Daoy (cell line): Measurements from ENCODE around the gene RNF224. TPM values are rescaled to one million over a fixed set of nuclear protein-coding genes. Genes with fewer than 3 reads are reported as not detected.
"Not testable (repeated sequence)": the region's sequence is repeated elsewhere in the genome, so short reads cannot be mapped to it uniquely, and the experiment has no call there.

ENCODE experiments used
- DNase-seq: peaks from one replicate; pipeline ENCODE4 v3.0.0-alpha.2; 2015; ENCODE audit warnings: low read depth
- total RNA-seq: library from RNA; depleted of rRNA; stranded (reverse); fragments of >200 nt; shearing (Covaris generic); gene quantifications from 2 replicates; pipeline ENCODE4 v1.2.3, GENCODE V29; 2014

The RNF224 gene
- total RNA-seq, 1 experiment from 2014 or later, result not detected

DNA sequence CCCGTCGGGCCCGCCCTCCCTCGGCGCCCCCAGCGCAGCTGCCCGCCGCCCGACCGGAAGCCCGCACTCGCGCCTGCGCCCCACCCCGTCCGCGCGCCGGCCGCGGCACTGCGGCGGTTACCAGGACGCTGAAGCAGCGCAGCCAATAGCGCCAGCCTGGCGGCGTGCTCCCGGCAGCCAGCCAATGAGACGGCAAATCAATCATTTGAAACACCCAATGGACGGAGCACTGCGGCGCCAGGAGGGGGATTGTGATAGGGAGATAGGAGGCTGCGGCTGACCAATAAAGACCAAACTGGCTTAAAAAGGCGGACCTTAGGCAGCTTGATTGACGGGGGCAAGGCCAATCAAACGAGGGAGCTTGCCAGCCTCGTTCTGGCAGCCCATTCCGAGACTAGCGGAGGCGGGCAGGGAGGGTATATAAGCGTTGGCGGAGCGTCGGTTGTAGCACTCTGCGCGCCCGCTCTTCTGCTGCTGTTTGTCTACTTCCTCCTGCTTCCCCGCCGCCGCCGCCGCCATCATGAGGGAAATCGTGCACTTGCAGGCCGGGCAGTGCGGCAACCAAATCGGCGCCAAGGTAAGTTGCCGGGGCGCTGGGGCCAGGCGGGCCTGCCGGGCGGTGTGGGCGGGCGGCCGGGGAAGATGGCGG is 13.7 kb downstream of the RNF224 start, which contains the start of gene TUBB4B:
Gene TUBB4B (plus strand): TSS at position 447 of the 649 bp plus-strand sequence. CDS start 74 bp downstream, at position 521.
- peak; percentile 100 for DNase-seq

DNA sequence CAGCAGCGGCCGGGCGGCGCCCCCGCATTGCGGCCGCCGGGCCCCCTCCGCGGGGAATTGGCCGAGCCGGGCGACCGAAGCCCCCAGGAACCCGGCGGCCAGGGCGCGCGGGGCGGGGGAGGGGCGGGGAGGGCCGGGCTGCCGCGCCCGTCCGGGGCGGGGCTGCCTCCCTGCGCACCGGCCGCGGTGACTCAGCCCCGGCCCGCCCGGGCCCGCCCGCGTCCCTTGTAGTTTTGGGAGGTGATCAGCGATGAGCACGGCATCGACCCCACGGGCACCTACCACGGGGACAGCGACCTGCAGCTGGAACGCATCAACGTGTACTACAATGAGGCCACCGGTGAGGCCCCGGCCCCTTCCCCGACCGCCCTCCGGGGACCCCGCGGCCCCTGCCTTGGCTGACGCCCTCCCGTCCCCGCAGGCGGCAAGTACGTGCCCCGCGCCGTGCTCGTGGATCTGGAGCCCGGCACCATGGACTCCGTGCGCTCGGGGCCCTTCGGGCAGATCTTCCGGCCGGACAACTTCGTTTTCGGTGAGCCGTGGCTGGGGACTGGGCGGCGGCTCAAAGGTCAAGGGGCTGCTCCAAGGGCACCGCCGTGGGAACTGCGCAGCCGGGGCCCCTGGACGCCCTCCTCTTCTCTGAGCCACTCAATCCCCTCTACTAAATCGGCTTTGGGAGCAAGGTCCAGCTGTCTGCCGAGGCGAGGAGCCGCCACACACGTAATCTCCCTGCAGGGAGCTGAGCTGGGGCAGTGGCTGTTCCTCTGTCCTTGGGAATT is 14.4 kb downstream of the RNF224 start:
- DNase-seq, result peak; percentile 78

DNA sequence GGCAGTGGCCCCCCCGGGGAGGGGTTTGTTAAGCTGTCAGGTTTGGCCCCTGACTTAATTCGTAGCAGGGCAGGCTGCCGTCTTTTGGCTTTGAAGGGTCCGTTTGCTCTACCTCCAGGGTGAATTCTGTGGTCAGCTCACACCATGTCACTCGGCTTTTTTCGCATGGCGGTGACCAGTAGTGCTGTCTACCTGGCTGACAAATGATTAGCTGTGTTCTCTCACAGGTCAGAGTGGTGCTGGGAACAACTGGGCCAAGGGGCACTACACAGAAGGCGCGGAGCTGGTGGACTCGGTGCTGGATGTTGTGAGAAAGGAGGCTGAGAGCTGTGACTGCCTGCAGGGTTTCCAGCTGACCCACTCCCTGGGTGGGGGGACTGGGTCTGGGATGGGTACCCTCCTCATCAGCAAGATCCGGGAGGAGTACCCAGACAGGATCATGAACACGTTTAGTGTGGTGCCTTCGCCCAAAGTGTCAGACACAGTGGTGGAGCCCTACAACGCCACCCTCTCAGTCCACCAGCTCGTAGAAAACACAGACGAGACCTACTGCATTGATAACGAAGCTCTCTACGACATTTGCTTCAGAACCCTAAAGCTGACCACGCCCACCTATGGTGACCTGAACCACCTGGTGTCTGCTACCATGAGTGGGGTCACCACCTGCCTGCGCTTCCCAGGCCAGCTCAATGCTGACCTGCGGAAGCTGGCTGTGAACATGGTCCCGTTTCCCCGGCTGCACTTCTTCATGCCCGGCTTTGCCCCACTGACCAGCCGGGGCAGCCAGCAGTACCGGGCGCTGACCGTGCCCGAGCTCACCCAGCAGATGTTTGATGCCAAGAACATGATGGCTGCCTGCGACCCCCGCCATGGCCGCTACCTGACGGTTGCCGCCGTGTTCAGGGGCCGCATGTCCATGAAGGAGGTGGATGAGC is 15.2 kb downstream of the RNF224 start:
- DNase-seq, result no peak

DNA sequence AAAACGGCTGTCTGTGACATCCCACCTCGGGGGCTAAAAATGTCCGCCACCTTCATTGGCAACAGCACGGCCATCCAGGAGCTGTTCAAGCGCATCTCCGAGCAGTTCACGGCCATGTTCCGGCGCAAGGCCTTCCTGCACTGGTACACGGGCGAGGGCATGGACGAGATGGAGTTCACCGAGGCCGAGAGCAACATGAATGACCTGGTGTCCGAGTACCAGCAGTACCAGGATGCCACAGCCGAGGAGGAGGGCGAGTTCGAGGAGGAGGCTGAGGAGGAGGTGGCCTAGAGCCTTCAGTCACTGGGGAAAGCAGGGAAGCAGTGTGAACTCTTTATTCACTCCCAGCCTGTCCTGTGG is 15.9 kb downstream of the RNF224 start:
- not testable (repeated sequence) for DNase-seq

DNA sequence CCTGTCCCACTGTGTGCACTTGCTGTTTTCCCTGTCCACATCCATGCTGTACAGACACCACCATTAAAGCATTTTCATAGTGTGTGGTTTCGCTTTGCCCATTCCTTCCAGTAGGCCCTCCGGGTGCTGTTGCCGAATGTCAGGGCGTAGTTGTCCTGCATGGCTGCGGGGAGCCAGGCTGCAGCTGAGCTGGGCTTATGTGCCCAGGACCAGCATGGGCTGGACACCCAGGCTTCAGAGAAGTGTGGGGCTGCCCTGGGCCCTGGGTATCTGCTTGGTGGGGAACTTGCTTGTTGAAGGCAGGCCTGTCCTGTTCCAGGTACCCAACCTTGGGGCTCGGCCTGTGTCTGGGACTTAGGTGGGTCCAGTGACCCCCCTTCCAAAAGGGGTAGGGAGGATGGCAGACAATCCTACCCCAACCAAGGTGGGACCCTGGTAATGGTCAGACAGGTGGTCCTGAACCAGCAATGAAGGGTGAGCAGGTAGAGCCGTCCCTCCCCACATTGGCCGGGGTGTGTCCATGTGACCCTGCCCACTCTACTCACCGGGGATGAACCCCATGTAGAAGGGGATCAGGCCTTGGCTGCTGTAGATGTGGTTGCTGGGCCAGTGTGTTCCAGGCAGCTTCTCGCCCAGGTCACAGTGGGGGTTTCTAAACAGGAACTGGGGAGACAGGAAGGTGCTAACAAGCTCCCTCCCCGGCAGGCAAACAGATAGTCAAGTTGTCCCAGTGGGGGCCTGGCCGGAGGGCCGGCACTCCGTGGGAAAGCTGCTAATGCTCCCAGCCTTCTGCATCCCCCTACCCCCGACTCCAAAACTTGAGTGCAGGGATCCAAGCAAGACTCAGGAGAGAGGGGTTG is 16.6 kb downstream of the RNF224 start:
- DNase-seq, result no peak

DNA sequence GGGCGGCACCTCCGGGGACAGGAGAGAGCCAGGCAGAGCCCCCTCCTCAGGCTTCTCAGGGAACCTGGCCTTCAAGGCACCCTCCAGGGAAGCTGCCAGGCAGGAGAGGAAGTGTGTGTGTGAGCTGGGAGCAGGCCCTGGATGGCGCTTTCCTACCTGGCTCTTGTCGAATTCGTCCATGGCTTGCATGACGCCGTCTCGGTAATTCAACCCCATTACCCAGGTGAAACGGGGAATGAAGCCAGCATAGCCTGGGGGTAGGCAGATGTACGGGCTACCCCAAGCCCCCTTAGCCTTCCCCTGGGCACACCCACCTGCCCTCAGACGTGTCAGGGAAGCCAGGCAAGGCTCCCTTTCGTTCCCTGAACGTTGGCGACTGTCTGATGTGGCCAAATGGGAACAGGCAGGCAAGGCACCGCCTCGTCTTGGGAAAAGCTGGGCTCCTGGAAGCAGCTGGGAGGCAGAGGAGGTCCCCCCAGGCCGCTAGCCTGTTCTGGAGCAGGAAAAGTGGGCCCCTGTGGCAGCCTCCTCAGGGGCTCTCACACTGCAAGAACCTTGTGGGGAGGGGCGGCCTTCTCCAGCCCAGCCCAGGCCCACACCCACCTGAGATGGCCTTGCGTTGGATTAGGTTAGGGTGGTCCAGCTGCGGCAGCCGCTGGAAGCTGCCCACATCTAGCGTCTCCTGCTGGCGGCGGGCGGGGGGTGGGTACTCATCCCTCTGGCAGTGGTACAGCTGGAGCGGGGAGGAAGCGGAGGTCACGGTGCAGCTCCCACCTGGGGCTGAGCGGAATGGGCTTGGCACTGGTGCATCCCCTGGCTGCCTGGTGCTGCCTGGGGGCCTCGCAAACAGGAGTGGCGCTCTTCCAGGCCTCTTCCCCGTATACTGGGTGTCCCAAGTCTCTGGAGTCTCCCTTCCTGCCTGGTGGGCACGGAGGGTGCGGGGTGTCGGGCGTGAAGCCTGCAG is 17.5 kb downstream of the RNF224 start:
- DNase-seq, result no peak

DNA sequence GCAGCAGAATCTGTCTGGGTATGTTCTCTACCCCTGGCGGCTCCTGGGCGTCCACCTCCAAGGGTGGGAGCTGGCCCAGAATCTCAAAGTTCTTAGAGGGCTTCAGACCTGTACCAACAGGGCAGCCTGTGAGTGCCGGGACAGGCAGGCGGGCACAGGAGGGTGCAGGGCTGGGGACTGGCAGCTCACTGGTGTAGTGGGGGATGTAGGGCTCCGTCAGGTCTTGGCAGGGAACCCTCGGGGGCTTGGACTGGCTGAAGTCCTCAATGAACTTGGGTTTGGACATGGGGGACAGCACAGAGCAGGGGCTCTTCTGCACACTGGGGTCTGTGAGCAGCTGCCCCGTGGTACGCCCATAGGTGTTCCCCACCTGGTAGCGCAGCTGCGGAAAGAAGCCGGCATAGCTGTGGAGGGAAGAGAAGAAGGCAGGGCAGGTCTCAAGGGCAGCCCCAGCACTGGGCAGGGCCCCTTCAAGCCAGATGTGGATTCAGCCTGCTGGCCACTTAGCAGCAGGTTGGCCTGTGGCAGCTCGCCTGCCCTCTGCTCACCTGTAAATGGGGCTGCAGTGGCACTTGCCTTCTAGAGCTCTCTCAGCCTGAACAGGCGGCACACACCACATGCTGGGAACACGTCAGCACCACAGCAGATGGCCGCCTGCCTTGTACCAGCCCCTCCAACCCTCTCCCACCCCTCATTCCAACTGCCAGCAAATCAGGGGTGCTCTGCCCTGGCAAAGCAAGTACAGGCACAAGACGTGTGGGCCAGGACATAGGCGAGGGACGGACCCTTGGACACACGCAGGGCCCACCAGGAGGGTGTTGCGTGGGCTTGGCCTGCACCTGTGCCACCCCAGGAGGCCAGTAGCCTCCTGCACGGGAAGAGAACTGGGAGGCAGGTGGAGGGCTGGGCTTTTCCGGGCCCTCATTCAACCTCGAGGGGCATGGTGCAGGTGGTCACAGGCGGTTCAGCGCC is 18.4 kb downstream of the RNF224 start:
- no peak for DNase-seq

DNA sequence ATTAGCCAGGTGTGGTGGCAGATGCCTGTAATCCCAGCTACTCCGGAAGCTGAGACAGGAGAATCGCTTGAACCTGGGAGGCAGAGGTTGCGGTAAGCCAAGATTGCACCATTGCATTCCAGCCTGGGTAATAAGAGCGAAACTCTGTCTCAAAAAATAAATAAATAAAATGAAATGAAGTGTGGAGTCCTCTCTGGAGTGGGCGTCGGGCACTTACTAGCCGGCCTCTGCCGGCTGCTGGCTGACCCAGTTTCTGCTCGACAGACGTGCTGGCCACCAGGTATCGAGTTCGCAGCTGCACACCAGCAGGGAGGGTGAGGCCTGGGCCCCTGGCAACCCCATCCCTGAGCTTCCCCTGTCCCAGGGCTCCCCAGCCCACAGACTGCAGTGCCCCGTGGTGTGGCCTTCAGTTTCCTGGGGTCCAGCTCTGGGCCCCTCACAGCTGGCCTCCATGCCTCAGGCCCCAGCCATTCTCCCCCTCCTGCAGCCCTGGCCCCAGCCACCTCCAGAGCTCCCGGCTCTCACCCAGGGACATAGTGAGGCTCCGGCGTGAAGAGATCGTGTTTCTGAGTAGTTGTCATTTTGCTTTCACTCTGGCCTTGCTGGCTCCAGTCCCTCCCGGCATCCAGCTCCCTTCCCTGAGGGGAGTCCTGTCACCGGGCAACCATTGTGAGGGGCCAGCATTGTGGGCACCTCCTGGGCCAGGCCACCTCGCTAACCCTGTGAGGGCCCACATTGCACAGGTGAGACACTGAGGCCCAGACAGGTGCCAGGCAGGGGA is 20.0 kb downstream of the RNF224 start:
- peak; percentile 74 for DNase-seq

DNA sequence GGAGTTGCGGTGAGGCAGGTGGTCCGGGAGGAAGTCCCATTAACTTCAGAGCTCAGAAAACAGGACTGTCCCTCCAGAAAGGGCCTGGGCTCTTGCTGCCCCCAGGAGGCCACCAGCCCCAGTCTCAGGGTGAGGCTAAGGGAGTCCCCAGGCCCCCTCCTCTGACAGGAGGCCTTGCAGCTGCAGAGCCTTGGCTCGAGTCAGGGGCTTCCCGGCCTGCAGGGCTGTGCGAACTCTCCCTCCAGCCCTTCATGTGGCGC is 20.5 kb downstream of the RNF224 start:
- no peak for DNase-seq

DNA sequence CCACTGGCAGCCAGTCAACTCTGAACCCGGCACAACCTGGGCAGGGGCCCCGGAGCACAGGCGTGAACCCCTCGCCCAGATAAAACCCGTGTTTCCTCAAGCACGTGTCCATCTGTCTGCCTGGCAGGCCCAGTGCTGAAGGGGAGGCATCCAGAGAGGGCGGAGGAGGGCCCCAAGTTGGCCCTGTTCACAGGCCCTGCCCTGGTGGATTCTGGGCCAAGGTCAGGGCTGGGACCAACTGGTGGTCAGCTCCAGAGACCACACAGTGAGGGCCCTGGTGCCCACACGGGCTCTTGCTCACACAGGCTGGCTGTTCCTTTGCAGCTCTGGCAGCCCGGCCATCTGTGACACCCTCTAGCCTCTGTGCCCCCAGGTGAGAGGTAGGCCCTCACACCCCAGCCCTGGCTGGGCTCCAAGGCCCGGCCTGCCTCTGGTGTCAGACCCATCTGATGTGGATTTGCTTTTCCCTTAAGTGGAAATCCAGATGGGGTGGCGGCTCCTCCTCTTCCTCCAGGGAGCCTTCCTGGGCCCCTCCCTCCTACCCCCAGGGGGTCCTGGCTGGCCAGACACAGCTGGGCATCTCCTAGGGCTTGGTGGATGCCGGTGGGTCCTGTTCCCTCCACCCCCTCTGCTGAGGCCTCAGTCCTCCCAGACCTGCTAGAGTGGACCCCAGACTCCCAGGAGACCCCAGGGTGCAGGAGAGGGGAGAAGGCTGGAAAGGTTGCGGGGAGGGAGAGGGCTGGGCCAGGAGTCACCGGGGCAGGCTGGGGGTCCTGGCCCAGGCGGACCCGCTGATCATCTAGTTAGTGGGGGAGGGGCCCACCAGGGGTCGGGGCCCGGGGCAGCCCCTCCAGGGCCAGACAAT is 23.3 kb downstream of the RNF224 start:
- no peak for DNase-seq

DNA sequence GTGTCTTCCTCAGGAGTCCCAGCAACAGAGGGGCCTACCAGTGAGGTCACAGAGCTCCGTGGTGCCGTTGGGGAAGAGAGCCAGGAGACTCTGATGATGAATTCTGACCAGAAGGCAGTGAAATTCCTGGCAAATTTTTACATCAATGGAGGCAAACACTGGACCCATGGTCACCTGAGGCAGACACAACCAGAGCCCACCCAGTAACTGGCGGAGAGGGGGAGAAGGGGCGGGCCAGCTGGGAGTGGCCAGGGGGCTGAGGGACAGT is 23.8 kb downstream of the RNF224 start, which contains the start of gene STPG3:
Gene STPG3 (plus strand): TSS at position 93 of the 268 bp plus-strand sequence. CDS start 1 bp downstream, at position 94.
- DNase-seq, result no peak

DNA sequence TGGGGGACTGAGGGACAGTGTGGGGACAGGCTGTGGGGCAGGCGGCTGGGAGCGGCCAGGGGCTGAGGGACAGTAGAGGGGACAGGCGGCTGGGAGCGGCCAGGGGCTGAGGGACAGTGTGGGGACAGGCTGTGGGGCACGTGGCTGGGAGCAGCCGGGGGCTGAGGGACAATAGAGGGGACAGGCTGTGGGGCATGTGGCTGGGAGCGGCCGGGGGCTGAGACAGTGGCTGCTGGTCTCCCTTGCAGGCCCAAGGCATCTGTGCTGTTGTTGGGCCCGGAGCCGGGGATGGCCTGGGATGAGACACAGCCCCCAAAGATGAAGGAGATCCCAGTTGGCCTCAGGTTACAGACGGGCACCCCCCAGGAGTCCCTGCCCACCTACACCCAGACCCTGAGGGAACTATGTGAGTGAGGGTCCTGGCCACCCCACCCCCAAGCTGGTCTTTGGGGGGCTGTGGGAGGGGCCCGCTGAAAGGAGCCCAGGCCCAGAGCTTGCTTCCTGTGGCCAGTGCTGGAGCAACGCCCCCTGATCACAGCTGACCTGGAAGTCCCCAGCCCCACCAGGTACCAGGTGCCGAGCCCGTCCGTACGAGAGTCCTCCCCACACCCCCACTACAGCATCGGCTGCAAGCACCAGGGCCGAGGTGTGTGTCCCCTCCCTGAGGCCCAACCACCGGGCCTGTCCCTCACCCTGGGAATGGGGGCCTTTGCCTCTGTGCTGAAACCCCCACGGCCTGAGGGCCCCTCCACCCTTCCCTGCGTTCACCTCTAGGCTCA is 24.4 kb downstream of the RNF224 start:
- DNase-seq, result no peak

DNA sequence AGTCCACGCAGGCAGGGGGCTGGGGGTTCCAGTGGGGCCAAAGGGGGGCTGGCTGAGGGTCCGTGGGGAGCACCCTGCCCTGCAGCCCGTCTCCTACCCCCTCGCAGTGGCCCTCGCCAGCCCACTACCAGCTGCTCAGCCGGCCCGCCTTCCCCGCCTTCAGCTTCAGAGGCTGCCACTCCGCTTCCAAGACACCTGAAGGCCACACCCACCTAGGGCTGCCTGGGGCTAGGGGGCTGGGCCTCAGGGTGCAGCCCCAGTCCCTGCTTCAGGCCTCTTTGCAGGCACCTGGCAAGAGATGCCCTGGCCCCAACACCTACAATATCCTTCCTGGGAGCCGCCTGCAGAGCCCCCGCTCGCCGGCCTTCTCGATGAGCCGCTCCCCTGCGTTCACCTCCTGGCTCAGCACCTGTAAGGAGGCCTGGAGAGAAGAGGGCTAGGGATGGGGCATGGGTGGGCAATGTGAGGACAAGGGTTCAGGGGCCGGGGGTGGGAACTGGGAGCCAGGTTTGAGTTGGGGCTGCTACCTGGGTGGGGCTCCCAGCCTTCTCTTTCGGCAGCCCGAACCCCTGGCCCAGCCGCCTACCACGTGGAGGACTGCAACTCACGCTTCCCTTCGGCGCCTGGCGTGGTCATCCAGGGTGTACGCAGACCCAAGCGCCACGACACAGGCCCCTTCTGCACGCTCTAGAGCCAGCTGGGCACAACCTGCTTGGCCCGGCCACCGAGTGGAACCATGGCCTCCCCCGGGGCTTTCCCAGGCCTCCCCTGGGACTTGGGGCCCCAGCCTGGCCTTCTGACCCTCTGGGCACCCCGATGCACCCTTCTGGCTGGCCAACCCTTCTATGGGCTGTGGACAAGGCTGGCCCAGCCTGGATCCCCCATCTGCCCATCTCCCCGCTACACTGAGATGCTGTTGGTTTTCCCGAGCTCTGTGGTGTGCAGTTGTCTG is 25.5 kb downstream of the RNF224 start:
- DNase-seq, result no peak

DNA sequence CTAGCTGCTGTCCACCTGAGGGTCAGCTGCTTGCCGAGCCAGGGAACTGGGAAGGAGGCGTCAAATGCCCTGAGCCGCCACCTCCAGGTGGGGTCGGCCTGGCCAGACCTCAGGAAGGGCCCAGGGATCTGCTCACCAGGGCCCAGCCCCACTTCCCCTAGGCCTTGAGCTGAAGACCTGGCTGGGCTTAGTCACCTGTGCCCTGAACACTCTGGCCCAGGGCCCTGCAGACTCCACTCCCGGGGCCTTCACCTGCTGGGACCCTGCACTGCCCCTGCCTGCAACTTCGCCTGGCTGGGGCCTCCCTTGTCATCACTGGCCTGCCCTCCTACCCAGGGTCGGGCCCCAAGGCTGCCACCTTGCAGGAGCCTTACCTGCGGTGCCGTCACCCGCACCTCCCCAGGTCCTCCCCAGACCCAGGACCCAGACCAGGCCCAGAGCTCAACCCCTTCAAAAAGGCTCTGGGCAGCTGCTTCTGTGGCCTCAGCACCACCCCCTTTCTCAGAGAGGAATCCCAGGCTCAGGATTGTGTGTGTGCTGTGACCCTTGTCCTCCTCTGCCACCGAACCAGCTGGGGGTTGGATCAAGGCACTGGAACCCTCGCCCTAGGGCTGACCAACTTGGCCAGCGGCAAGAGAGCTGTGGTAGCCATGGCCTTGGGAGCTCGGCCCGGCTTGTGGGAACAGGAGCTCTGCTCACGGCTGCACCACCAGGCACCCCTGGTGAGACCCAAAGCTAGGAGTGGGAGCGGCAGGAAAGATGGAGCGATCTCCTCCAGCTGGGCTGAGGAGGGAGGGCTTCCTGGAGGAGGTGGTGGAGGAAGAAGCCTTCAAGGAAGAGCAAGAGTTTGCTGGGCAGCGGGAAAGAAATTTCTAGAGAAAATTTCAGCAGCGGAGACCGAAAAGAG is 26.7 kb downstream of the RNF224 start:
- no peak for DNase-seq
